GM21447 (cell line): Measurements from ENCODE around the gene GABRD.

Experiments used
- ATAC-seq: cut with Tn5 transposase; IDR thresholded peaks from one replicate; pipeline ENCODE4 v1.9.1; 2021; ENCODE audit not compliant: unreplicated experiment

The GABRD gene

GRCh38 chr1:2037314-2037979, 18.3 kb downstream of the GABRD start:
- no peak for ATAC-seq

- no peak for ATAC-seq
These were observed 19.1 kb downstream of the GABRD start for GRCh38 chr1:2038229-2038628.

- ATAC-seq: no peak
These were observed 20.1 kb downstream of the GABRD start for GRCh38 chr1:2039251-2039650.

- no peak for ATAC-seq
These were observed 22.2 kb downstream of the GABRD start for GRCh38 chr1:2041305-2041704.

- no peak for ATAC-seq
These were observed 22.7 kb downstream of the GABRD start for GRCh38 chr1:2041887-2042286.

GRCh38 chr1:2042830-2043773, 24.0 kb downstream of the GABRD start:
- no peak for ATAC-seq

GRCh38 chr1:2043886-2044285, 24.7 kb downstream of the GABRD start:
- ATAC-seq: no peak

GRCh38 chr1:2044510-2045319, 25.6 kb downstream of the GABRD start:
- no peak for ATAC-seq

- ATAC-seq: no peak
These were observed 26.5 kb downstream of the GABRD start for GRCh38 chr1:2045468-2046173.

- no peak for ATAC-seq
These were observed 27.2 kb downstream of the GABRD start for GRCh38 chr1:2046174-2046917.

- ATAC-seq: no peak
These were observed 28.0 kb downstream of the GABRD start for GRCh38 chr1:2046953-2047748.

- no peak for ATAC-seq
These were observed 28.9 kb downstream of the GABRD start for GRCh38 chr1:2047749-2048729.

GRCh38 chr1:2049225-2049717, 30.1 kb downstream of the GABRD start:
- no peak for ATAC-seq

GRCh38 chr1:2049718-2050431, 30.7 kb downstream of the GABRD start, which contains the start of gene PRKCZ:
Gene PRKCZ (plus strand): TSS chr1:2050411. CDS start chr1:2050631, 220 bp downstream.
- no peak for ATAC-seq

- no peak for ATAC-seq
These were observed 31.3 kb downstream of the GABRD start for GRCh38 chr1:2050461-2050792.

- ATAC-seq: no peak
These were observed 31.9 kb downstream of the GABRD start for GRCh38 chr1:2050793-2051682.
